SK-N-SH (cell line): ENCODE data around the gene OBSL1. TPM values are rescaled to one million over a fixed set of nuclear protein-coding genes. Genes with fewer than 3 reads are reported as not detected.
A peak's percentile ranks its signal among the peaks of the same experiment; 100 is the strongest.

Experiments used
- CTCF ChIA-PET: fragments of 300-600, 350-600 bp; formaldehyde crosslinking; extraction: SDS; loops from one replicate; lab custom pipeline; 2021; lab: Yijun Ruan, JAX
- POLR2A ChIA-PET: fragments of 350-600 bp; sonication (Branson Sonifier 250); formaldehyde crosslinking; extraction: SDS; loops from one replicate; lab custom pipeline; 2020; ENCODE audit warnings: antibody characterized with exemption, inconsistent platforms; lab: Yijun Ruan, JAX
- DNase-seq: peaks from one replicate; pipeline ENCODE4 v3.0.0; 2012
- H2AFZ ChIP-seq: fragments of 200-600 bp; sonication (generic); 2 replicates; pipeline ENCODE4 v1.8.1; 2016; ENCODE audit warnings: antibody characterized with exemption, mild to moderate bottlenecking, low read depth
- H3F3A ChIP-seq: fragments of 200-600 bp; sonication (generic); replicated peaks from 2 replicates; pipeline ENCODE3; 2016; ENCODE audit warnings: antibody characterized with exemption, mild to moderate bottlenecking; ENCODE audit not compliant: insufficient read depth
- H3K27ac ChIP-seq, 2 experiments: fragments of 200-500 bp in 1 of 2; fragments of 200-600 bp in 1 of 2; sonication (Bioruptor generic) in 1 of 2; sonication (generic), shearing (Covaris generic) in 1 of 2; 2 replicates each; pipeline versions ENCODE4 v1.5.1 to v1.6.1; 2014 to 2016; ENCODE audit warnings: low read depth in 2 of 2, inconsistent platforms in 1 of 2, low read length in 1 of 2, mild to moderate bottlenecking in 1 of 2, mixed read lengths in 1 of 2
- H3K27me3 ChIP-seq: fragments of 200-600 bp; sonication (generic), shearing (Covaris generic); 2 replicates; pipeline ENCODE4 v1.6.1; 2016; ENCODE audit warnings: mixed run types; ENCODE audit not compliant: insufficient read depth
- H3K36me3 ChIP-seq, 2 experiments: fragments of 200-500 bp in 1 of 2; fragments of 200-600 bp in 1 of 2; sonication (Bioruptor generic) in 1 of 2; sonication (generic) in 1 of 2; replicated peaks in 1 of 2; 2 replicates each; pipeline versions ENCODE3 to v1.5.1; 2014 to 2016; ENCODE audit warnings: low read length in 1 of 2, mild to moderate bottlenecking in 1 of 2; ENCODE audit not compliant: insufficient read depth in 2 of 2, control insufficient read depth in 1 of 2
- H3K4me1 ChIP-seq, 2 experiments: fragments of 200-500 bp in 1 of 2; fragments of 200-600 bp in 1 of 2; sonication (Bioruptor generic) in 1 of 2; sonication (generic), shearing (Covaris generic) in 1 of 2; 2 replicates each; pipeline versions ENCODE4 v1.5.1 to v1.6.1; 2014 to 2016; ENCODE audit warnings: low read depth in 1 of 2, low read length in 1 of 2, mixed run types in 1 of 2; ENCODE audit not compliant: insufficient read depth in 2 of 2, control insufficient read depth in 1 of 2
- H3K4me2 ChIP-seq: fragments of 200-600 bp; sonication (generic), shearing (Covaris generic); 2 replicates; pipeline ENCODE4 v1.6.1; 2017; ENCODE audit warnings: mixed run types
- H3K4me3 ChIP-seq, 2 experiments: fragments of 200-500 bp in 1 of 2; fragments of 200-600 bp in 1 of 2; sonication (Bioruptor generic) in 1 of 2; sonication (generic), shearing (Covaris generic) in 1 of 2; 2 replicates each; pipeline versions ENCODE4 v1.5.1 to v1.8.1; 2014 to 2016; ENCODE audit warnings: low read depth in 2 of 2, inconsistent platforms in 1 of 2, low read length in 1 of 2, mild to moderate bottlenecking in 1 of 2, mixed read lengths in 1 of 2, moderate library complexity in 1 of 2
- H3K79me2 ChIP-seq: fragments of 200-600 bp; sonication (generic); 2 replicates; pipeline ENCODE4 v1.8.1; 2017; ENCODE audit warnings: mild to moderate bottlenecking; ENCODE audit not compliant: insufficient read depth
- H3K9ac ChIP-seq: fragments of 200-600 bp; sonication (generic); 2 replicates; pipeline ENCODE4 v1.6.1; 2017; ENCODE audit warnings: mixed run types
- H3K9me2 ChIP-seq: fragments of 200-600 bp; sonication (generic); 2 replicates; pipeline ENCODE4 v1.6.1; 2017; ENCODE audit warnings: mixed run types
- H3K9me3 ChIP-seq: fragments of 200-600 bp; sonication (generic); 2 replicates; pipeline ENCODE4 v1.6.1; 2017; ENCODE audit warnings: mixed run types, mild to moderate bottlenecking, moderate library complexity
- H4K20me1 ChIP-seq: fragments of 200-600 bp; sonication (generic); 2 replicates; pipeline ENCODE4 v1.6.1; 2017; ENCODE audit warnings: mild to moderate bottlenecking, mixed run types; ENCODE audit not compliant: insufficient read depth
- CHD2 ChIP-seq: fragments of 150-350 bp; IDR thresholded peaks from 2 replicates; pipeline ENCODE4 v1.6.1; 2018; ENCODE audit warnings: low read length; ENCODE audit not compliant: partially characterized antibody
- YY1 ChIP-seq: IDR thresholded peaks from 2 replicates; pipeline ENCODE4 v1.4.0; 2012; ENCODE audit warnings: low read depth, mild to moderate bottlenecking
- WGBS: methylation state at CpG from one replicate; pipeline ENCODE4 v1.1.6; 2017; ENCODE audit warnings: low lambda C conversion rate; 5-methylcytosine and 5-hydroxymethylcytosine counted together
- polyA plus RNA-seq, 3 experiments: library from polyadenylated mRNA; depleted of rRNA; stranded (reverse); fragments of >200 nt; gene quantifications; 2 replicates each; pipeline ENCODE4 v1.2.3, GENCODE V29; 2012
- TF ChIP-seq, protein P1 (sequence below): IDR thresholded peaks from 2 replicates; pipeline ENCODE4 v1.4.0; 2012; ENCODE audit warnings: low read depth, borderline replicate concordance
- TF ChIP-seq, protein P2 (sequence below): IDR thresholded peaks from 2 replicates; pipeline ENCODE4 v1.6.1; 2012; ENCODE audit warnings: mild to moderate bottlenecking, low read depth, low read length, moderate library complexity

Gene OBSL1
- polyA plus RNA-seq, 1 of the 3 experiments (the other 2 are of a cell fraction), result 93.0 TPM

- CTCF ChIA-PET, result interaction anchor here (0.8 to 62.1 kb wide), 9 partner anchors 5 to 168 kb away, joined by 3 to 2824 read pairs (median 9); partner anchors contain the start of genes ASIC4, CHPF, GMPPA and TMEM198
- H3F3A ChIP-seq, result no peaks in the 10 kb centered on the region
- H3K9ac ChIP-seq, result no peak overlapping the region
- no peak overlapping the region for H3K4me2 ChIP-seq
- H3K9me3 ChIP-seq, result no peaks in the 10 kb centered on the region
- no peak for DNase-seq
- POLR2A ChIA-PET, result interaction anchor here (0.6 to 3.6 kb wide), 11 partner anchors 9 to 586 kb away, joined by 3 to 36 read pairs (median 4); partner anchors contain the start of gene GMPPA
- H4K20me1 ChIP-seq, result no peaks in the 10 kb centered on the region
- peaks cover 11% of the 10 kb centered on the region; the same call in 1 of the 2 replicates for H3K27me3 ChIP-seq
- H3K79me2 ChIP-seq, result no peaks in the 10 kb centered on the region
- H3K27ac ChIP-seq, result peak overlapping the region in 1 of 2 experiments; percentile 90; a peak in 2 of 4 replicates
- TF ChIP-seq CHD2 (peak; percentile 9), YY1 (no peak)
- TF ChIP-seq, protein P1, sequence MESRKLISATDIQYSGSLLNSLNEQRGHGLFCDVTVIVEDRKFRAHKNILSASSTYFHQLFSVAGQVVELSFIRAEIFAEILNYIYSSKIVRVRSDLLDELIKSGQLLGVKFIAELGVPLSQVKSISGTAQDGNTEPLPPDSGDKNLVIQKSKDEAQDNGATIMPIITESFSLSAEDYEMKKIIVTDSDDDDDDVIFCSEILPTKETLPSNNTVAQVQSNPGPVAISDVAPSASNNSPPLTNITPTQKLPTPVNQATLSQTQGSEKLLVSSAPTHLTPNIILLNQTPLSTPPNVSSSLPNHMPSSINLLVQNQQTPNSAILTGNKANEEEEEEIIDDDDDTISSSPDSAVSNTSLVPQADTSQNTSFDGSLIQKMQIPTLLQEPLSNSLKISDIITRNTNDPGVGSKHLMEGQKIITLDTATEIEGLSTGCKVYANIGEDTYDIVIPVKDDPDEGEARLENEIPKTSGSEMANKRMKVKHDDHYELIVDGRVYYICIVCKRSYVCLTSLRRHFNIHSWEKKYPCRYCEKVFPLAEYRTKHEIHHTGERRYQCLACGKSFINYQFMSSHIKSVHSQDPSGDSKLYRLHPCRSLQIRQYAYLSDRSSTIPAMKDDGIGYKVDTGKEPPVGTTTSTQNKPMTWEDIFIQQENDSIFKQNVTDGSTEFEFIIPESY, result no peak
- peaks cover 12 to 77% of the 10 kb centered on the region in 2 experiments; a peak in 1 of 4 replicates for H3K4me1 ChIP-seq
- 69% methylated on average over 8 of the region's 8 CpGs for WGBS
- H2AFZ ChIP-seq, result no peak overlapping the region
- no peak overlapping the region for H3K4me3 ChIP-seq
- no peaks in the 10 kb centered on the region for H3K9me2 ChIP-seq
- H3K36me3 ChIP-seq, result no peaks in the 10 kb centered on the region
These were observed 51.3 kb downstream of the OBSL1 start for GRCh38 chr2:219520079-219520478.

DNA sequence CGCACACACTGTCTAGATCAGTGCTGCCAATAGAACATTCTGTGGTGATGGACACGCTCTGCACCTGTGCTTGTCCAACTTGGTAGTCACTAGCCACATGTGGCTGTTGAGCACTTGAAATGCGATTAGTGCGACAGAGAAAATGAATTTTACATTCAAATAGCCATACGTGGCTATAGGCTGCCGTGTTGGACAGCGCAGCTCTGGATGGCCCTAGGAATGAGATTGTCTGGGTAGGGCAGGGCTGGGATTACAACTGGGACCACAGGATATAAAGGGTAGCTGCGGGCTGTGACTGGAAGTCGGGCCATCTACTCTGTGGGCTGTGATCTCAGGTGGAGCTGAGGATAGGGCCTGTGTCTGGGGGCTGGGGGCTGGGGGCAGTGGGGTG is 51.8 kb downstream of the OBSL1 start:
- H4K20me1 ChIP-seq, result no peaks in the 10 kb centered on the region
- ChIA-PET CTCF (interaction anchor here (1.4 to 62.1 kb wide), 6 partner anchors 5 to 118 kb away, joined by 5 to 2824 read pairs (median 140); partner anchors contain the start of genes ASIC4, CHPF, GMPPA and TMEM198), POLR2A (interaction anchor here (0.8 to 3.6 kb wide), 5 partner anchors 8 to 523 kb away, joined by 3 to 36 read pairs (median 8); a partner anchor contains a TSS)
- H3K79me2 ChIP-seq, result no peaks in the 10 kb centered on the region
- no peaks in the 10 kb centered on the region for H3K36me3 ChIP-seq
- H2AFZ ChIP-seq, result no peak overlapping the region
- no peak overlapping the region for H3K9ac ChIP-seq
- H3K4me1 ChIP-seq, result peaks cover 12 to 77% of the 10 kb centered on the region in 2 experiments; a peak in 1 of 4 replicates
- WGBS, result 90% methylated on average over 7 of the region's 9 CpGs
- no peak overlapping the region for H3K4me2 ChIP-seq
- peak overlapping the region in 1 of 2 experiments; percentile 90; a peak in 2 of 4 replicates for H3K27ac ChIP-seq
- no peak for DNase-seq
- H3F3A ChIP-seq, result no peaks in the 10 kb centered on the region
- no peaks in the 10 kb centered on the region for H3K9me2 ChIP-seq
- TF ChIP-seq, protein P2, sequence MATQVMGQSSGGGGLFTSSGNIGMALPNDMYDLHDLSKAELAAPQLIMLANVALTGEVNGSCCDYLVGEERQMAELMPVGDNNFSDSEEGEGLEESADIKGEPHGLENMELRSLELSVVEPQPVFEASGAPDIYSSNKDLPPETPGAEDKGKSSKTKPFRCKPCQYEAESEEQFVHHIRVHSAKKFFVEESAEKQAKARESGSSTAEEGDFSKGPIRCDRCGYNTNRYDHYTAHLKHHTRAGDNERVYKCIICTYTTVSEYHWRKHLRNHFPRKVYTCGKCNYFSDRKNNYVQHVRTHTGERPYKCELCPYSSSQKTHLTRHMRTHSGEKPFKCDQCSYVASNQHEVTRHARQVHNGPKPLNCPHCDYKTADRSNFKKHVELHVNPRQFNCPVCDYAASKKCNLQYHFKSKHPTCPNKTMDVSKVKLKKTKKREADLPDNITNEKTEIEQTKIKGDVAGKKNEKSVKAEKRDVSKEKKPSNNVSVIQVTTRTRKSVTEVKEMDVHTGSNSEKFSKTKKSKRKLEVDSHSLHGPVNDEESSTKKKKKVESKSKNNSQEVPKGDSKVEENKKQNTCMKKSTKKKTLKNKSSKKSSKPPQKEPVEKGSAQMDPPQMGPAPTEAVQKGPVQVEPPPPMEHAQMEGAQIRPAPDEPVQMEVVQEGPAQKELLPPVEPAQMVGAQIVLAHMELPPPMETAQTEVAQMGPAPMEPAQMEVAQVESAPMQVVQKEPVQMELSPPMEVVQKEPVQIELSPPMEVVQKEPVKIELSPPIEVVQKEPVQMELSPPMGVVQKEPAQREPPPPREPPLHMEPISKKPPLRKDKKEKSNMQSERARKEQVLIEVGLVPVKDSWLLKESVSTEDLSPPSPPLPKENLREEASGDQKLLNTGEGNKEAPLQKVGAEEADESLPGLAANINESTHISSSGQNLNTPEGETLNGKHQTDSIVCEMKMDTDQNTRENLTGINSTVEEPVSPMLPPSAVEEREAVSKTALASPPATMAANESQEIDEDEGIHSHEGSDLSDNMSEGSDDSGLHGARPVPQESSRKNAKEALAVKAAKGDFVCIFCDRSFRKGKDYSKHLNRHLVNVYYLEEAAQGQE, result peak; percentile 60; the same call in 1 of the 2 replicates
- TF ChIP-seq, protein P1, result no peak
- no peak overlapping the region; a peak in 1 of 4 replicates for H3K4me3 ChIP-seq
- no peaks in the 10 kb centered on the region for H3K9me3 ChIP-seq
- H3K27me3 ChIP-seq, result peaks cover 16% of the 10 kb centered on the region; the same call in 1 of the 2 replicates
